ENCODE data around the gene FGF12. TPM values are rescaled to one million over a fixed set of nuclear protein-coding genes. Genes with fewer than 3 reads are reported as not detected.

Gene FGF12
- total RNA-seq, 2 experiments from 2014 or later, result not detected

DNA sequence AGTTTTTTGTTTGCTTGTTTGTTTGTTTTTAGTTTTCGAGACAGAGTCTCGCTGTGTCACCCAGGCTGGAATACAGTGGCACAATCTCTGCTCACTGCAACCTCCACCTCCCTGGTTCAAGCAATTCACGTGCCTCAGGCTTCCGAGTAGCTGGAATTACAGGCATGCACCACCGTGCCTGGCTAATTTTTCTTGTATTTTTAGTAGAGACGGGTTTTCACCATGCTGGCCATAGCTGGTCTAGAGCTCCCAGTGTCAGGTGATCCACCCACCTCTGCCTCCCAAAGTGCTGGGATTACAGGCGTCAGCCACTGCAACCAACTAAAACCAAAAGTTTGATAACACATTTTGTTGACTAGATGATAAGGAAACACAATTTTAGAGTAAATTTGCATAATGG is 372.7 kb downstream of the FGF12 start:
- H3K36me3 ChIP-seq (ENCODE audit: insufficient read depth, low read length), result no peaks in the 10 kb centered on the region
- H3K4me3 ChIP-seq (ENCODE audit: low read length), result no peak overlapping the region
- H3K27ac ChIP-seq (ENCODE audit: low read depth in 1 of 2, low read length in 2 of 2), result no peak overlapping the region
- Mint-ChIP-seq H3K4me1 (ENCODE audit: low read depth) (no peaks in the 10 kb centered on the region), H3K4me3 (no peak overlapping the region), H3K27me3 (no peaks in the 10 kb centered on the region), H3K27ac (no peak overlapping the region), H3K36me3 (ENCODE audit: low read depth) (no peaks in the 10 kb centered on the region), H3K9me3 (no peaks in the 10 kb centered on the region)
- DNase-seq (no peak), ATAC-seq (ENCODE audit: poor library complexity) (no peak)
- no peaks in the 10 kb centered on the region for H3K9me3 ChIP-seq (ENCODE audit: control insufficient read depth in 1 of 2, insufficient read depth in 1 of 2, low read length in 2 of 2)
- POLR2A ChIA-PET, result no interaction called here
- H3K27me3 ChIP-seq (ENCODE audit: control insufficient read depth in 1 of 2, insufficient read depth in 2 of 2, low read length in 2 of 2), result no peaks in the 10 kb centered on the region
- no peaks in the 10 kb centered on the region for H3K4me1 ChIP-seq (ENCODE audit: insufficient read depth, low read length)
- TF ChIP-seq, protein P1, sequence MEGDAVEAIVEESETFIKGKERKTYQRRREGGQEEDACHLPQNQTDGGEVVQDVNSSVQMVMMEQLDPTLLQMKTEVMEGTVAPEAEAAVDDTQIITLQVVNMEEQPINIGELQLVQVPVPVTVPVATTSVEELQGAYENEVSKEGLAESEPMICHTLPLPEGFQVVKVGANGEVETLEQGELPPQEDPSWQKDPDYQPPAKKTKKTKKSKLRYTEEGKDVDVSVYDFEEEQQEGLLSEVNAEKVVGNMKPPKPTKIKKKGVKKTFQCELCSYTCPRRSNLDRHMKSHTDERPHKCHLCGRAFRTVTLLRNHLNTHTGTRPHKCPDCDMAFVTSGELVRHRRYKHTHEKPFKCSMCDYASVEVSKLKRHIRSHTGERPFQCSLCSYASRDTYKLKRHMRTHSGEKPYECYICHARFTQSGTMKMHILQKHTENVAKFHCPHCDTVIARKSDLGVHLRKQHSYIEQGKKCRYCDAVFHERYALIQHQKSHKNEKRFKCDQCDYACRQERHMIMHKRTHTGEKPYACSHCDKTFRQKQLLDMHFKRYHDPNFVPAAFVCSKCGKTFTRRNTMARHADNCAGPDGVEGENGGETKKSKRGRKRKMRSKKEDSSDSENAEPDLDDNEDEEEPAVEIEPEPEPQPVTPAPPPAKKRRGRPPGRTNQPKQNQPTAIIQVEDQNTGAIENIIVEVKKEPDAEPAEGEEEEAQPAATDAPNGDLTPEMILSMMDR (IDR thresholded peaks at IDR 0.05), result no peak
- CTCF ChIA-PET, result no interaction called here
- intact Hi-C loops (cut with DNase I, micrococcal nuclease), result no loop called here

DNA sequence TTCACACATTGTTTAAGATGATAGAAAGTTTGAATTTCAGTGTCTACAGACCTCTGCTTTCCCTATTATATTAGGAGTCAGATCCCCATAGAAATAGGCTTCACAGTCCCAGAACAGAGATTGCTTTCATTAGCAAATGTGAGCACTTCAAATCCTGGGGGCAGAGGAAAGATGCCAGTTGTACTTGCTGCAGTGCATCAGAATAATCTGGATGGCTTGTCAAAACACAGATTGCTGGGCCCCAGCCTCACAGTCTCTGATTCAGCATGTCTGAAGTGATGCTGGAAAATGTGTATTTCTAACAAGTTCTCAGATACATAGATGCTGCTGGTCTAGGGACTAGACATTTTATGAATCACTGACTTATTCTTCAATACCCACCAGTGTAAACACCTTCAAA is 375.2 kb downstream of the FGF12 start:
- H3K27me3 ChIP-seq (ENCODE audit: control insufficient read depth in 1 of 2, insufficient read depth in 2 of 2, low read length in 2 of 2), result no peaks in the 10 kb centered on the region
- Mint-ChIP-seq H3K27me3 (no peaks in the 10 kb centered on the region), H3K36me3 (ENCODE audit: low read depth) (no peaks in the 10 kb centered on the region), H3K27ac (no peak overlapping the region), H3K4me3 (no peak overlapping the region), H3K4me1 (ENCODE audit: low read depth) (no peaks in the 10 kb centered on the region), H3K9me3 (no peaks in the 10 kb centered on the region)
- ATAC-seq (ENCODE audit: poor library complexity), result no peak
- H3K27ac ChIP-seq (ENCODE audit: low read depth in 1 of 2, low read length in 2 of 2), result no peak overlapping the region
- no peaks in the 10 kb centered on the region for H3K36me3 ChIP-seq (ENCODE audit: insufficient read depth, low read length)
- CTCF ChIA-PET, result no interaction called here
- H3K4me1 ChIP-seq (ENCODE audit: insufficient read depth, low read length), result no peaks in the 10 kb centered on the region
- no peak for DNase-seq
- no peaks in the 10 kb centered on the region for H3K9me3 ChIP-seq (ENCODE audit: control insufficient read depth in 1 of 2, insufficient read depth in 1 of 2, low read length in 2 of 2)
- intact Hi-C loops (cut with DNase I, micrococcal nuclease), result no loop called here
- no peak overlapping the region for H3K4me3 ChIP-seq (ENCODE audit: low read length)
- TF ChIP-seq, protein P1 (IDR thresholded peaks at IDR 0.05), result no peak
- POLR2A ChIA-PET, result no interaction called here

DNA sequence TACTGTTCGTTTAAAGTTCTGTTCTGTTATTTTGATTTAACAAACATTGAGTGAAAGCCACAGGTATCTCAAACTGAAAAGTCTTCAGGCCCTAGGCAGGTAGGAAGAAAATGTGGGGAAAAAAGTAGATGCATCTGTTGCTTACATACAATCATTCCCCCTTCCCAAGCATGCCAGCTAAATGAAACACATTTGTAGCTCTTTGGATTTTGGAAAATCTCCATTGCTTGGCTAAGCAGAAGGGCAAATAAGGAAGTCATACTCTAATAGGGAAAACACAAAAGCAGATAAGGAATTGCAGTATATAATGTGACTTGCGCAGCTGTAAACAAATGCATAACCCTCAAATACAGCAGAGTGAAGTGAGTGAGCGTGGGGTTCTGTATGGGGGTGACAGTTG is 375.9 kb downstream of the FGF12 start:
- Mint-ChIP-seq H3K27me3 (no peaks in the 10 kb centered on the region), H3K27ac (no peak overlapping the region), H3K4me3 (no peak overlapping the region), H3K9me3 (no peaks in the 10 kb centered on the region), H3K4me1 (ENCODE audit: low read depth) (no peaks in the 10 kb centered on the region), H3K36me3 (ENCODE audit: low read depth) (no peaks in the 10 kb centered on the region)
- ATAC-seq (ENCODE audit: poor library complexity), result no peak
- H3K27me3 ChIP-seq (ENCODE audit: control insufficient read depth in 1 of 2, insufficient read depth in 2 of 2, low read length in 2 of 2), result no peaks in the 10 kb centered on the region
- no peak overlapping the region for H3K4me3 ChIP-seq (ENCODE audit: low read length)
- no peaks in the 10 kb centered on the region for H3K36me3 ChIP-seq (ENCODE audit: insufficient read depth, low read length)
- CTCF ChIA-PET, result no interaction called here
- H3K9me3 ChIP-seq (ENCODE audit: control insufficient read depth in 1 of 2, insufficient read depth in 1 of 2, low read length in 2 of 2), result no peaks in the 10 kb centered on the region
- POLR2A ChIA-PET, result no interaction called here
- intact Hi-C loops (cut with DNase I, micrococcal nuclease), result no loop called here
- DNase-seq, result no peak
- TF ChIP-seq, protein P1 (IDR thresholded peaks at IDR 0.05), result no peak
- H3K27ac ChIP-seq (ENCODE audit: low read depth in 1 of 2, low read length in 2 of 2), result no peak overlapping the region
- no peaks in the 10 kb centered on the region for H3K4me1 ChIP-seq (ENCODE audit: insufficient read depth, low read length)
